Measurements from ENCODE around the gene COL10A1. TPM values are rescaled to one million over a fixed set of nuclear protein-coding genes. Genes with fewer than 3 reads are reported as not detected.

Gene COL10A1
- total RNA-seq, 3 donors from 2014 or later: not detected

DNA sequence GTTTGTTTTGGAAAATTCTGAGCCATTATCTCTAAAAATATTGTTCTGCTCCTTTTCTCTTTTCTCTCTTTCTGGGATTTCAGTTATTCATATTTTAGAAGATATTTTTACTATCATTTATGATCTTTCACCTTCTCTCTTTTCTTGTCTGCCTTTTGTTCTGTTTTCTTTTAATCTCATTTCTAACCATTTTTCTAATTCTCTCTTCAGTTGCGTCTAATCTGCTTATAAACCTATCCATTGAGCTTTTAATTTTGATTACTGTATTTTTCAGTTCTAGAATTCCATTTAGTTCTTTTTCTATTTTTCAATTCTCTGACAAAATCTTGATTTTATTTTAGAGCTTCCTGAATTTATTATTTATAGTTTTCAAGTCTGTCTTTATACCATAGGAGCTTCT, 42.2 kb upstream of the COL10A1 start:
- Histone ChIP-seq H3K4me1 (ENCODE audit: low read depth) (no peaks in the 10 kb centered on the region), H3K4me3 (no peak overlapping the region), H3K36me3 (ENCODE audit: low read depth) (no peaks in the 10 kb centered on the region), H3K9me3 (peaks cover 4% of the 10 kb centered on the region)
- DNase-seq: no peak
- no peak for ATAC-seq
- intact Hi-C loops (cut with DNase I, micrococcal nuclease): no loop called here
- TF ChIP-seq, protein P1, sequence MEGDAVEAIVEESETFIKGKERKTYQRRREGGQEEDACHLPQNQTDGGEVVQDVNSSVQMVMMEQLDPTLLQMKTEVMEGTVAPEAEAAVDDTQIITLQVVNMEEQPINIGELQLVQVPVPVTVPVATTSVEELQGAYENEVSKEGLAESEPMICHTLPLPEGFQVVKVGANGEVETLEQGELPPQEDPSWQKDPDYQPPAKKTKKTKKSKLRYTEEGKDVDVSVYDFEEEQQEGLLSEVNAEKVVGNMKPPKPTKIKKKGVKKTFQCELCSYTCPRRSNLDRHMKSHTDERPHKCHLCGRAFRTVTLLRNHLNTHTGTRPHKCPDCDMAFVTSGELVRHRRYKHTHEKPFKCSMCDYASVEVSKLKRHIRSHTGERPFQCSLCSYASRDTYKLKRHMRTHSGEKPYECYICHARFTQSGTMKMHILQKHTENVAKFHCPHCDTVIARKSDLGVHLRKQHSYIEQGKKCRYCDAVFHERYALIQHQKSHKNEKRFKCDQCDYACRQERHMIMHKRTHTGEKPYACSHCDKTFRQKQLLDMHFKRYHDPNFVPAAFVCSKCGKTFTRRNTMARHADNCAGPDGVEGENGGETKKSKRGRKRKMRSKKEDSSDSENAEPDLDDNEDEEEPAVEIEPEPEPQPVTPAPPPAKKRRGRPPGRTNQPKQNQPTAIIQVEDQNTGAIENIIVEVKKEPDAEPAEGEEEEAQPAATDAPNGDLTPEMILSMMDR (IDR thresholded peaks at IDR 0.05): no peak

DNA sequence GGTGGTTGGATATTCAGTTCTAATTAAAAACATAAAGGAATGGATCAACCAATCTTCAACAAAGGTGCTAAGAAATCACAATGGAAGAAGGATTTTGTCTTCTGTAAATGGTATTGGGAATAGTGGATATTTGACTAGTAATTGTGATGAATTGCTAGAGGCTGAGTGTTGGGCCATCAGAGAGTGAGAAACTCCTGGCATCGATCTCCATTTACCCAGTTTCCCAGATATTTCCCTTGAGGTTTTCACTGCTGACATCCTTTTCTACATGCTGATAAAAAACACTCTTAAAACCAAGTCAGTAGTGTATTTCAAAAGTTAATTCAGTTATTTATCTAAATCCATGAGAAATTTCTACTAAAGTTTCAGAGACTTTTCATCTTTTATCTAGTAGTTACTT, 40.4 kb upstream of the COL10A1 start:
- Histone ChIP-seq H3K36me3 (ENCODE audit: low read depth) (no peaks in the 10 kb centered on the region), H3K4me3 (no peak overlapping the region), H3K9me3 (peaks cover 4% of the 10 kb centered on the region), H3K4me1 (ENCODE audit: low read depth) (no peaks in the 10 kb centered on the region)
- intact Hi-C loops (cut with DNase I, micrococcal nuclease): no loop called here
- DNase-seq (no peak), ATAC-seq (no peak)
- TF ChIP-seq, protein P1 (IDR thresholded peaks at IDR 0.05): no peak

DNA sequence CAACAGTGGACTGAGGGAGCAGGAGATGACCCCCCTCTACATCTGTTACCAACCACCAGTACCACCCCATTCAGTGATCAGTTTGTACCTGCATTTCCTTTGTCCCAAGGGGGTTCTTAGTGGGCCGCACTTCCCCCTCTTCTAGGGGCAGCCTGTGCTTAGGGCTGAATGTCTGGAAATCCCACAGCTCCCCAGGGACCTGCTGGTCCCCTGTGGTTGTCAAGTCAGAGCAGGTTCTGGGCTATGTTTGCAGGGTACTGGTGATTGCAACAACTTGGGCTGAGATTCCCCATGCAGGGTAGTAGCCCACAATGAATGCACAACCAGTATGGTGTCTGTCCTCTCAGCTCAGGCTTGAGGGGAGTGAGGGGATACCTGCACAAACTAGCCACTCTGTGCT, 39.7 kb upstream of the COL10A1 start:
- DNase-seq (no peak), ATAC-seq (no peak)
- Histone ChIP-seq H3K36me3 (ENCODE audit: low read depth) (no peaks in the 10 kb centered on the region), H3K4me1 (ENCODE audit: low read depth) (no peaks in the 10 kb centered on the region), H3K9me3 (peaks cover 4% of the 10 kb centered on the region), H3K4me3 (no peak overlapping the region)
- intact Hi-C loops (cut with DNase I, micrococcal nuclease): no loop called here
- TF ChIP-seq, protein P1 (IDR thresholded peaks at IDR 0.05): no peak

DNA sequence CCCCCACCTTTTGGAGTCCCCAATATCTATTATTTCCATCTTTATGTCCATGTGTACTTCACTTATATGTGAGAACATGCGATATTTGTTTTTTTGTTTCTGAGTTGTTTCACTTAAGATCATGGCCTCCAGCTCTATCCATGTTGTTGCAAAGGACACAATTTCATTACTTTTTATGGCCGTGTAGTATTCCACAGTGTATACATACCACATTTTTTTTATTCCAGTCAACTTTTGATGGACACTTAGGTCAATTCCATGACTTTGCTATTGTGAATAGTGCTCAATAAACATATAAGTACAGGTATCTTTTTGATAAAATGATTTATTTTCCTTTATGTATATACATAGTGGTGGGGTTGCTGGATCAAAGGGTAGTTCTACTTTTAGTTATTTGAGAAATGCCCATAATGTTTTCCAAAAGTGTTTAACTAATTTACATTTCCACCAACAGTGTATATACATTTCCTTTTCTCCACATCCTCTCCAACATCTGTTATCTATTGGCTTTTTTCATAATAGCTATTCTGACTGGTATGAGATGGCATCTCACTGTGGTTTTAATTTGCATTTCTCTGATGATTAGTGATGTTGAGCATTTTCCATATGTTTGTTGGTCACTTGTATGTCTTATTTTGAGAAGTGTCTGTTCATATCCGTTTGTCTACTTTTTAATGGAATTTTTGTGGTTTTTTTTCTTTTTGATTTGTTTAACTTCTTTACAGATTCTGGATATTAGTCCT, 34.0 kb upstream of the COL10A1 start:
- H3K4me3 ChIP-seq: no peak overlapping the region
- H3K4me1 ChIP-seq (ENCODE audit: low read depth): no peaks in the 10 kb centered on the region
- intact Hi-C loops (cut with DNase I, micrococcal nuclease): no loop called here
- TF ChIP-seq, protein P1 (IDR thresholded peaks at IDR 0.05): no peak
- H3K9me3 ChIP-seq: no peaks in the 10 kb centered on the region
- ATAC-seq (no peak), DNase-seq (no peak)
- H3K36me3 ChIP-seq (ENCODE audit: low read depth): no peaks in the 10 kb centered on the region

DNA sequence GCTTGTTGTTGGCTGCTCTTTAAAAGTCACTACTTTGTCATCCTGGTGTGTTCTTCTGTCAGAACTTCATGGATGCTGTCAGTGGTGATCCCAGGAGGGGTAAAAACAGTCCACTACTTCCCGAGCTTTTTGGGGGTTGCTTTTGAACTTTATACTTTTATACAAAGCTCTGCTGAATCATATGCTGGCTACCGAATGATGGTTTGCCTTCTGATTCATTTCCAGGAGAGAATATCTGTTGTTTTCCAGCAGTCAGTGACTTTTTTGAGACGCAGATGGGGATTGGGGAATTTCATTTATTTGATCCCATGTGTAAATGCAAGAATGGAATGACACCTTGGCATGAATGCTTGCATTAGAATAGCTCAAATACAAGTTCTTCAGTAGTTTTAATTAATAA, 32.7 kb upstream of the COL10A1 start:
- TF ChIP-seq, protein P1 (IDR thresholded peaks at IDR 0.05): no peak
- Histone ChIP-seq H3K36me3 (ENCODE audit: low read depth) (no peaks in the 10 kb centered on the region), H3K4me1 (ENCODE audit: low read depth) (no peaks in the 10 kb centered on the region), H3K4me3 (no peak overlapping the region), H3K9me3 (no peaks in the 10 kb centered on the region)
- intact Hi-C loops (cut with DNase I, micrococcal nuclease): no loop called here
- ATAC-seq: no peak
- DNase-seq: no peak
